Omental fat pad (tissue), 4 donors: Measurements from ENCODE around the gene ATRN. TPM values are rescaled to one million over a fixed set of nuclear protein-coding genes. Genes with fewer than 3 reads are reported as not detected.
"Not testable (repeated sequence)": the region's sequence is repeated elsewhere in the genome, so short reads cannot be mapped to it uniquely, and the experiment has no call there.

ENCODE experiments used
- ATAC-seq: fragments of 150-250 bp; one replicate; pipeline ENCODE4 v1.9.1; 2016; ENCODE audit warnings: mild to moderate bottlenecking, moderate library complexity; ENCODE audit not compliant: low FRiP score
- DNase-seq: peaks from one replicate; pipeline ENCODE4 v3.0.0-alpha.2; 2019; ENCODE audit warnings: low spot score
- CTCF ChIP-seq, 3 donors: fragments of 450-650 bp; IDR thresholded peaks; one replicate each; pipeline ENCODE4 v1.5.1; 2016 to 2017; ENCODE audit warnings: antibody characterized with exemption in 3 of 3, mild to moderate bottlenecking in 3 of 3, moderate library complexity in 2 of 3
- total RNA-seq, 4 donors: library from RNA; depleted of rRNA; stranded (reverse); fragments of >200 nt; gene quantifications; one replicate each; pipeline ENCODE4 v1.1.0, GENCODE V29; 2016

ATRN gene
- total RNA-seq, 4 donors from 2014 or later: 20.2 to 32.9 (median 26.3) TPM

GRCh38 chr20:3486850-3487249, 16.0 kb downstream of the ATRN start:
- DNase-seq (no peak), ATAC-seq (no peak)
- no peak for TF ChIP-seq CTCF (IDR thresholded peaks at IDR 0.05)

GRCh38 chr20:3492669-3493068, 21.9 kb downstream of the ATRN start:
- no peak for ATAC-seq
- TF ChIP-seq CTCF (IDR thresholded peaks at IDR 0.05): no peak
- no peak for DNase-seq

DNA sequence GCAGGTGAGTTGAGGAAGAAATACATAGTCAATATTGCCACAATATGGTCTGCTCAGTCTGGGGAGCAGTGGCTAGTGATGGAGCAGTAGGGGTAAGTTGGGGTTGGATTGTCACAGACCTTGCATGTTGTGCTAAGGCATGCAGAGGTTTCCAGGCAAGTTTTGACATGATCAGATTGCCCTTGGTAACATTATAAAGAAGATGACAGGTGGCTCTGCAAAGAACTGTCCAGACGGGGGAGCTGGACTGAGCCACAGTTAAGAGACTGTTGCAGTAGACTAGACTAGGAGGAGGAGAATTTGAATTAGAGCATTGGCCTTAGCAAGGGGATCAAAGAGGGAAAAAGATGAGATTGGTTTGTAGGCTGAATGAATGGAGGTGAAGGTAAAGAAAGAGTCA, 23.4 kb downstream of the ATRN start:
- DNase-seq: no peak
- no peak for ATAC-seq

DNA sequence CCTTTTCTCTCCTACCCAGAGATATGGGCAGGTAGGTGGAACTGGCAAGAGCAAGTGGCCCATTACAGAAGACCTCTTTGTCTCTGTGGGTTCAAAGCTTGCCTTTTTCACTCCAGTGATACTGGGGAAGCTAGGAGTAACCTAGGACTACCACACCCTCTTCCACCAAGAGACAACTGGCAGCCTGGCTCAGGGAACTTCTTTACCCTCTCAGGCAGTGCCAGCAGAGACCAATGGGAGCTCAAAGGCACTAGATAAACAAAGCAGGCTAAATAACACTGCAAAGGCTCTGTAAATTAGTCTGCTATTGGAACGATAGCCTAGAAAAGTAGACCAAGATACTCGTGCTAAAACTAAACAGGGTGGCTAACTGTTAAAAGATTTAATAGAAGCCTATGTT, 32.1 kb downstream of the ATRN start:
- ATAC-seq: no peak
- TF ChIP-seq CTCF (IDR thresholded peaks at IDR 0.05): no peak
- DNase-seq: no peak

More for the DNA sequence above, 23.4 kb downstream of the ATRN start:
- TF ChIP-seq CTCF (IDR thresholded peaks at IDR 0.05): no peak

GRCh38 chr20:3505148-3505547, 34.3 kb downstream of the ATRN start:
- TF ChIP-seq CTCF (IDR thresholded peaks at IDR 0.05): no peak
- DNase-seq: no peak
- no peak for ATAC-seq

- ATAC-seq (no peak), DNase-seq (no peak)
- TF ChIP-seq CTCF (IDR thresholded peaks at IDR 0.05): no peak
Observed at GRCh38 chr20:3509064-3509463, 38.2 kb downstream of the ATRN start.

DNA sequence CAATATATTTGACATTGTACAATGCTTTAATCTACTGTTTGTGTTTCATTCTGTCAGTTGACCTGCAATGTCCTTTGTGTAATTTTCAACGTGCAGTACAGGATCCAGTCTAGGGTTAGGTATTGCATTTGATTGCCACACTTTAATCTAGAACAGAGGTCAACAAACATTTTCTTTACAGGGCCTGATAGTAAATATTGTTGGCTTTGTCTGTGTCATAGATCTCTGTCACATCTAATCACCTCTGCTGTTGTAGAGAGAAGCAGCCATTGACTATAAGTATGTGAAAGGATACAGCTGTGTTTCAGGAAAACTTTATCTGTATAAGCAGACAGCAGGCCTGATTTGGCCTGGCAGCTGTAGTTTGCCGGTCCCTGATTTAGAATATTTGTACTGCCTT, 39.3 kb downstream of the ATRN start:
- ATAC-seq (no peak), DNase-seq (no peak)
- no peak for TF ChIP-seq CTCF (IDR thresholded peaks at IDR 0.05)

GRCh38 chr20:3512239-3512638, 41.4 kb downstream of the ATRN start:
- ATAC-seq, DNase-seq: not testable (repeated sequence)
